ENCODE measurements around the gene MOBP.
"Not testable (repeated sequence)": the region's sequence is repeated elsewhere in the genome, so short reads cannot be mapped to it uniquely, and the experiment has no call there.

The MOBP gene

GRCh38 chr3:39453872-39454271 is 13.6 kb upstream of the MOBP start:
- not testable (repeated sequence) for FAIRE-seq

- FAIRE-seq: no peak
Observed at GRCh38 chr3:39454591-39455217, 12.8 kb upstream of the MOBP start.

- no peak for FAIRE-seq
Observed at GRCh38 chr3:39456159-39456558, 11.3 kb upstream of the MOBP start.

GRCh38 chr3:39457361-39457760 is 10.1 kb upstream of the MOBP start:
- no peak for FAIRE-seq

GRCh38 chr3:39458579-39458978 is 8.9 kb upstream of the MOBP start:
- FAIRE-seq: not testable (repeated sequence)

- FAIRE-seq: no peak
Observed at GRCh38 chr3:39460677-39461076, 6.8 kb upstream of the MOBP start.

GRCh38 chr3:39463269-39463668 is 4.2 kb upstream of the MOBP start:
- no peak for FAIRE-seq

- no peak for FAIRE-seq
Observed at GRCh38 chr3:39466988-39467387, 492 bp upstream of the MOBP start.

GRCh38 chr3:39468108-39468436 is 592 bp downstream of the MOBP start:
- no peak for FAIRE-seq

- no peak for FAIRE-seq
Observed at GRCh38 chr3:39469258-39469657, 1.8 kb downstream of the MOBP start.

GRCh38 chr3:39469945-39470344 is 2.5 kb downstream of the MOBP start:
- FAIRE-seq: no peak

- FAIRE-seq: no peak
Observed at GRCh38 chr3:39471652-39472051, 4.2 kb downstream of the MOBP start.

GRCh38 chr3:39473452-39474125 is 6.1 kb downstream of the MOBP start:
- FAIRE-seq: no peak

GRCh38 chr3:39474126-39474515 is 6.6 kb downstream of the MOBP start:
- no peak for FAIRE-seq

- no peak for FAIRE-seq
Observed at GRCh38 chr3:39476783-39477182, 9.3 kb downstream of the MOBP start.

- FAIRE-seq: no peak
Observed at GRCh38 chr3:39478226-39478625, 10.7 kb downstream of the MOBP start.

GRCh38 chr3:39479701-39480414 is 12.4 kb downstream of the MOBP start:
- FAIRE-seq: no peak

- no peak for FAIRE-seq
Observed at GRCh38 chr3:39485547-39485946, 18.1 kb downstream of the MOBP start.

GRCh38 chr3:39491014-39491413 is 23.5 kb downstream of the MOBP start:
- FAIRE-seq: no peak

GRCh38 chr3:39491733-39492350 is 24.4 kb downstream of the MOBP start:
- no peak for FAIRE-seq

GRCh38 chr3:39494781-39495180 is 27.3 kb downstream of the MOBP start:
- no peak for FAIRE-seq

- FAIRE-seq: no peak
Observed at GRCh38 chr3:39497753-39498152, 30.3 kb downstream of the MOBP start.

- no peak for FAIRE-seq
Observed at GRCh38 chr3:39499651-39500273, 32.3 kb downstream of the MOBP start.
